ENCODE results near the gene LYRM4.
A peak's percentile ranks its signal among the peaks of the same experiment; 100 is the strongest.

LYRM4 gene

DNA sequence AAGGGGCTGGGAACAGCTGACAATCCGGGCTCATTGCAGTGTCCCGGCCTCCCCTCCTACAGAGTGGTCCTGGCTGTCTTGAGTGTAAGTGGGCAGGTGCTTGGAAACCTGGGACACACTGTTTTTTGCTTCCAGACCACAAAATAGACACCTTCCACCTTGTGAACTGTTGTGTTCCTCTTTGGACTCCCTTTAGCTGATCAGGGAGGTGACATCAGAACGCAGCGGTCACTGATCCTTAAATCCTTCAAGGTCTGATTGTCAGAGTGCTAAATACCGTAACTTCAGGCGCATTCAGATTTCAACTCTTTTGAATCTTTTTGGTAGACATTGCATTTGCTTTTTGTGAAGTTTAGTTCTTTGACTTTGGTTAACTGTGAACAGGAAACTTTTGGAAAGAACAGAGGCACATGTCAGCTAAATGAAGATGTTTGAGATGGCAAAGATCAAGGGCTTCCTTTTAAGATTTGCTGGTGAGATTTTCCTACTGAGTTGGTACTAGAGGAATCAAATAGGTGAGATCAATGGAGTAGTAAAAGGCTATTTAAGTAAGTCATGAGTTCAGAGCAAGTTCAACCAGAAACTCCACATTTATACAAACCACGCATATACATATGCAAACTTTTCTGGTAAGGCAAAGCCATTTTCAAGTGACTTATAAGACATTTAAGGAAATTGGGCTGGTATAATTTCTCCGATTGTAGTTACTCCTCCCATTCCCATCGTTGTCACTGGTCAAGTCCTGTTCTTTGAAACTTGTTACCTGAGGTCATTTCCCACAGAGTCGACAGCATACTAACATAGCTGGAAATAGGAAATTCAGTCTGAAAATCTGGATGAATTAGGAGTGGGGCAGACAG is 169.3 kb downstream of the LYRM4 start:
- no peak for DNase-seq

- DNase-seq, result no peak
Measured at GRCh38 chr6:5090603-5091002, 170.1 kb downstream of the LYRM4 start.

- no peak for DNase-seq
Measured at GRCh38 chr6:5089481-5090438, 171.0 kb downstream of the LYRM4 start.

DNA sequence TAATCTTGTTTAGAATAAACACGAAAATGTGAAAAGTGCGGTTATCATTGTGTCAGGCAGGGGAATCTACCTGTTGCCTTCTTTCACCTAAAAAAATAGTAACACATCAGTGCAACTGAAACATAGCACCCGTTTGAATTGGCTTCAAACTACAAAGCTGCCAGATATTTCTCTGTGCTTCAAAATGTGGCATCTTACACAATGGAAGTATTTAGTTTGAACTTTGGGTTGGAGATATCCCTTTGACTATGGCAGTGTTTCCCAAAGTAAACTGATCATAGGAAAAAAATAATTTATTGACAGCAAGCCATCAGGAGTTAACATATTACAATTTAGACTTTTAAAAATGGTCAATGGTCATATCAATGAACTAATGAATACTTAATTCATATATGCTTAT is 172.0 kb downstream of the LYRM4 start:
- DNase-seq, result no peak

DNA sequence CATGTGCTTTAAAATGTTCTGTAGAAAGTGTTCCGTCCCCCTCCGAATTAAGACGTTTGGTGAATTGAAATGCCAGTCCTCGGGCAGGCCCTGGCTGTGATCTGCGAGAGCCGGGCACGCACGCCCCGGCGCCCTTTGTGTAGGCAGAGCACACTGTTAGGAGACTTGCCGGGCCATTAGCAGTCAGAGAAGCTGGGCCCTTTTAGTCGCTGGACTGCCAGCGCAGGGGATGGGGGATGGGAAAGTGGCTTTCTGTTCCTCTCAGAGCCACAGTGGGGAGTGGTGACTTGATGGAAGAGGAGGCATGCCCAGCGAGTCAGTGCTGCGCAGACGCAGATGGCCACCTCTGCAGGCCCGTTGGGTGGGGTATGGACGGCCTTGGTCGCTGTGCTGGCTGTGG is 173.4 kb downstream of the LYRM4 start:
- no peak for DNase-seq

GRCh38 chr6:5086294-5086890 is 174.4 kb downstream of the LYRM4 start:
- DNase-seq, result no peak

- peak; percentile 24 for DNase-seq
Measured at GRCh38 chr6:5085648-5086293, 175.0 kb downstream of the LYRM4 start.

GRCh38 chr6:5084781-5085647 is 175.7 kb downstream of the LYRM4 start, which contains the start of gene PPP1R3G:
PPP1R3G (plus strand) TSS chr6:5085341; CDS start chr6:5085486, 145 bp downstream.
- DNase-seq, result no peak

DNA sequence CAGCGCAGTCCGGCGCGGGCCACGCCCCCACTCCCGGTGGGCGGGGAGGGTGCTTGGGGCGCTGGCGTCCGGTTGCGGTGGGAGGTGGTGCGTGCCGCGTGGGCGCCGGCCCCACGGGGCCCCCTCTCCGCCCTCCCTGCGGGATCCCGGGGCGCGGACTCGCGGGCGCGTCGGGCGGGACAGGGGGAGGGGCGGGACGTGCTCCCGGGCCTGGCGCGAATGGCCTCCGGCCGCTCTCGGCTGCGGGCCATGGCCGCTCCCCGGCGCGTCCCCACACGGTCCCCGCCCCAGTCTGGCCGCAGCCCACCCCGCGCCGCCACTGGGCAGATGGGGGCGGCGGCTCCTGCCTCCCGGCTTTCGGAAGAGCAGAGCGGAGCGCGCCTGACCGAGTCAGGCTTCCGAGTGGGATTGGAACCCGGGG is 176.4 kb downstream of the LYRM4 start:
- DNase-seq, result no peak

DNA sequence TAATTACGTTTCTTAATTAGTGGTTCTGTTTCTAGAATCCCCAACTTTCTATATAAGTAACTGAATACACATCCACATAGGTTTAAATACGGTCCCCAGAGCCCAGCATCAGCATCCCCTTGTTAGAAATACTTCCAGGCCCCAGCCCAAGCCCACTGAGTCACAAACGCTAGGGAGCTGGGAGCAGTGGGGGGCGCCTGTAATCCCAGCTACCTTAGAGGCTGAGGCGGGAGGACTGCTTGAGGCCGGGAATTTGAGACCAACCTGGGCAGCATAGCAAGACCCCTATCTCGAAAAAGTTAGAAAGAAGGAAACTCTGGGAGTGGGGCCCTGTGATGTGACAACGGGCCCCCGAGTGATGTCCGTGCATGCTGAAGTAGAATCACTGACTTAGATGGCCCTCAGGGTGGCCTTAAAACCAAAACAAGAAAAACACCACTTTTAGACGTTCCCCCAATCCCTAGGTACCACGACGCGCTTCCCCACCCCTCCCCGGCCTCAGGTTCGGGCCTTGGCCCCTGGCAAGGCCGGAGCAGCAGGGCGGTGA is 176.9 kb downstream of the LYRM4 start:
- DNase-seq, result no peak

- no peak for DNase-seq
Measured at GRCh38 chr6:5083307-5083583, 177.5 kb downstream of the LYRM4 start.

- no peak for DNase-seq
Measured at GRCh38 chr6:5082487-5083306, 178.1 kb downstream of the LYRM4 start.

- no peak for DNase-seq
Measured at GRCh38 chr6:5081955-5082354, 178.8 kb downstream of the LYRM4 start.

- DNase-seq, result no peak
Measured at GRCh38 chr6:5081182-5081581, 179.6 kb downstream of the LYRM4 start.

DNA sequence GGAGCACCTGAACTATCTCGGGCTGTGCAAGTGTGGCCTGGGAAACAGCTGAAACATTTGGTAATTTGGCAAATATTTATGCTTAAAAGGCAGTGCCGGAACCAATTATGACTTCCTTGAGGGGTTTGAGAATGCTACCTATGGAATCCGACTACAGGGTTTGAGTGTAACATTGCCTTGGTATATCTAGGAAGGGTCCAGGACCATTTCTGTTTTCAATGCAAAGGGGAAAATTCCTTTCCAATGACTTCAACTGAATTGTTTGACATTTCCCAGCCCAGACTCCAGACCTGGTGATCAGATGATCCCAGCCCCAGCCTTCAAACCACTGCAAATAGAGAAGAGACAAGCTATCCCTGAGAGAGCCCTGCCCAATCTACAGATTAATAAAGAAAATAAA is 180.2 kb downstream of the LYRM4 start:
- DNase-seq, result no peak

DNA sequence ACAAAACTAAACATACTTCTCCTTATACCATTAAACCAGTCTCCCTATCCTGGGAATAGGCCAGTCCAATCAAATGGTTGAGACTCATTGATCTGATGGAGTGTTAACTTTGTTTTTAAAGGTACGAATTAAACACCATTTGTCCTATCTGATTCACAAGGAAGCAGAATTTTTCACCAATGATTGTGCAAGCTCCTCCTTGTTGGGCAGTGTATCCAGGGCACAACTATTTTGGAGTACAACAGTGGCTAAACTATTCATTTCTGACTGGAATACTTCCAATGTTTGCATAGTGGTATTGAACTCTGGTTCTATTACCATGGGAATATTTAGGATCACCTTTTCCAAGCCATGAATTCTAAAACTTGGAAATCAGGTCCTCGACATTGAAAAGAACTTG is 181.1 kb downstream of the LYRM4 start:
- DNase-seq, result no peak

DNA sequence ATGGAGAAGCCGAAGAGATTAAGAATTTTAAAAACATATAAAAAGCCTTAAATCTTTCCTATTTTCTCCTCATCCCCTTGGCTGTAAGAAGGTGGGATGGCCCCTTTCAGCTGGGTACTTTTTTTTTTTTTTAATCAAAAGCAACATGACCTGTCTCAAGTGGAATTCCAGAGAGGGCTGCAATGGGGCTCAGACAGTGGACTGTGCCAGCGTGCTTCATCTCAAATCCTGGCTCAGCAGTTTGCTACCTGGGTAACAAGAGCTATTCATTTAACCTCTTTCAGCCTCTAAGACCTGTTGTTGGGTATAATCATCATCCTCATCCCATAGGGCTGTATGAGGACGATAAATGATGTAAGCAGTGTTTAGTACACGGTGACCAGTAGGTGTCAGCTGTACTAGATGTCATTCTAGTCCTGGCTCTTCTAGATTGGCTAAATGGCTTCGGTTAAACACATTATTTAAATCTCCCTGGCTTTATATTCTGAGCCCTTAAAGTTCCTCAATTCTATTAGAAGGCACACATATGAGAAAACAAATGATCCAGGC is 182.6 kb downstream of the LYRM4 start:
- no peak for DNase-seq

- no peak for DNase-seq
Measured at GRCh38 chr6:5076931-5077330, 183.8 kb downstream of the LYRM4 start.

- no peak for DNase-seq
Measured at GRCh38 chr6:5073992-5074391, 186.8 kb downstream of the LYRM4 start.

- no peak for DNase-seq
Measured at GRCh38 chr6:5072440-5072839, 188.3 kb downstream of the LYRM4 start.
